Muscle of leg (tissue), 11 donors: Measurements from ENCODE around the gene KHDRBS1. TPM values are rescaled to one million over a fixed set of nuclear protein-coding genes. Genes with fewer than 3 reads are reported as not detected.
"Not testable (repeated sequence)": the region's sequence is repeated elsewhere in the genome, so short reads cannot be mapped to it uniquely, and the experiment has no call there.

Experiments used
- DNase-seq: peaks from one replicate; pipeline ENCODE4 v3.0.0; 2013
- H3K27ac ChIP-seq: one replicate; pipeline ENCODE4 v1.5.1; 2013; ENCODE audit warnings: mild to moderate bottlenecking, low read length, control low read depth
- H3K27me3 ChIP-seq: one replicate; pipeline ENCODE4 v1.6.1; 2013; ENCODE audit warnings: low read length; ENCODE audit not compliant: control insufficient read depth, insufficient read depth
- H3K36me3 ChIP-seq: one replicate; pipeline ENCODE4 v1.6.1; 2013; ENCODE audit warnings: low read length; ENCODE audit not compliant: control insufficient read depth, insufficient read depth
- H3K4me1 ChIP-seq: one replicate; pipeline ENCODE4 v1.6.1; 2013; ENCODE audit warnings: low read length; ENCODE audit not compliant: control insufficient read depth, insufficient read depth
- H3K4me3 ChIP-seq: one replicate; pipeline ENCODE4 v1.5.1; 2013; ENCODE audit warnings: low read length, control low read depth
- H3K9me3 ChIP-seq: replicated peaks from 2 replicates; pipeline ENCODE4 v1.6.1; 2013; ENCODE audit warnings: low read depth, low read length; ENCODE audit not compliant: control insufficient read depth
- WGBS: methylation state at CpG from one replicate; pipeline ENCODE4 v1.1.5; 2013; ENCODE audit warnings: missing lambda C conversion rate; ENCODE audit not compliant: insufficient coverage; 5-methylcytosine and 5-hydroxymethylcytosine counted together
- polyA plus RNA-seq, 8 donors: library from polyadenylated mRNA; unstranded; fragments of 120-200 nt; gene quantifications; one replicate each; pipeline versions ENCODE4 v1.2.1 to v1.2.3, GENCODE V29; 2013; ENCODE audit warnings: inconsistent platforms in 1 of 8, low replicate concordance in 1 of 8; ENCODE audit not compliant: insufficient read length in 8 of 8, insufficient read depth in 1 of 8
- total RNA-seq: library from RNA; stranded (reverse); fragments of 120-200 nt; gene quantifications from one replicate; pipeline ENCODE4 v1.2.4, GENCODE V29; 2013

The KHDRBS1 gene
- total and polyA plus RNA-seq, 9 donors: 60.7 to 173 (median 144) TPM

DNA sequence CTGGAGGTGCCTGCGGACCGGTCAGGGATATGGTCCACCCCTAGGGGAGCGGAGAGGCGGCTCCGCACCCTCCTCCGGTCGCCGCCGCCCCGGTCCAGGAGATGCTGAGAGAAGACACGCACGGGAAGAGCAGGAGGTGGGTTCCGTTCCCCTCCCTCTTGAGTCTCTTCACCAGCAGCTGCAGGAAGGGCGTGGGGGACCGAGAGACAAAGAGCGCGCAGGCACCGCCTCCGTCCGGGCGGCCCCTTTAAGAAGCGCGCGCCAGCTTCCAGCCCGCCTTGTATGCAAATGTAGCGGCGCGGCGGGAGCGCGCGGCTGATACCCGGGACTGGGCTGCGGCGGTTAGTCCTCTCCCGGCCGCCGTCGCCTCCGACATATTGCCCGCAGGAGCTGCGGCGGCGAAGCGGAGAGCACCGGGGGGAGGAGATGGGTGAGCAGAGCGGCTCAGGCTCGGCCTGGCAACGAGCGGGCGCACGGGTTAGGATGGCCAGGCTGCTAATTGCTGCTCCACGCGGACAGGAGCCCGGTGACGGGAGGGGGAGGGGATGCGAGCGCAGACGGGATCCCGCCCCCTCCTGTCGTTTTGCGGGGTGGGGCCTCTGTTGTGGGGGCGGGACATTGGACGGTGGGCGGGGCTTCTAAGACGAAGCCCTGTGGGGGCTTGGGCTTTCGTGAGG is 59.1 kb downstream of the KHDRBS1 start, which contains the start of gene TMEM39B:
TSS of gene TMEM39B (plus strand) at position 318 of the 677 bp plus-strand sequence. CDS start at position 427, 109 bp downstream.
- peak within 1 kb of the TSS; percentile 99 for H3K27ac ChIP-seq
- no peaks in the 10 kb centered on the region for H3K9me3 ChIP-seq
- peaks cover 26% of the 10 kb centered on the region for H3K36me3 ChIP-seq
- no peaks in the 10 kb centered on the region for H3K27me3 ChIP-seq
- WGBS: under 1% methylated on average over 63 of the region's 67 CpGs
- peaks cover 13% of the 10 kb centered on the region for H3K4me1 ChIP-seq
- H3K4me3 ChIP-seq: peak within 1 kb of the TSS; percentile 90
- DNase-seq: peak; percentile 99

DNA sequence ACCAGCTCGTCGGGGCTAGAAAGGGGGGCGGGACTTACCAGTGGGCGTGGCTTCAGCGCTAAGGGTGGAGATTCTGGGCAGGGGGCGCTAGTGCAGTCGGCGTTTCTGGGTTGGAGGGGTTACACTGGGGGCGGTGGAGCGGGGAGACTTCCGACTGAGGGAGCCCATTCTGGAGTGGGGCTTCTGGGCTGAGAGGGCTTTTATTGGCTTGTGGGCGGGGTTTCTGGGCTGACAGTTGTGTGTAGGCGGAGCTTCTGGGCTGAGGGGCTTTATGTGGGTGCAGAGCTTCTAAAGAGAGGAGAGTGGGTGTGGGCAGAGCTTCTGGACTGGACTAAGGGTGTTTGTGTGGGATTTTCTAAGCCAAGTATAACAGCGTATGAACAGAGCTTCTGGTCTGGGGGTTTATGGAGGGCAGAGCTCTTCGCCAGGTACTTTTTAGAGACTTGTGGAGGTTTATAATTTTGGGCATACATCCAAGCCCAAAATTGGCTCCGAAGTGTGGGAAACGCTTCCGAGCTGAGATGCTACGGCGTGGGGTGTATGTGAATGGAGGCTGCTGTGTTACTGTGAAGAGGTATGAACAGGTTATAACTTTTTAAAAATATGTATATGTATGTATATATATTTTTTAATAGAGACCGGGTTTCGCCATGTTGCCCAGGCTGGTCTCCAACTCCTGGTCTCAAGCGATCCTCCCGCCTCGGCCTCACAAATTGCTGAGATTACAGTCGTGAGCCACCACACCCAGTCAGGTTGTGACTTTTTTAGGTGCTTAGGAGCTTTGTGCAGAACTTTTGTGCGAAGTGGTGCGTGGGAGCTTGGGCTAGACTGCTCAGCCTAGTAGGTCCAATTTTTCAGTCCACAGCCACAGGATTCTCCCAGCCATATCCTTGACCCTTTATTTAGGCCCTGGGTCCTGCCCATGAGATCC is 59.9 kb downstream of the KHDRBS1 start:
- Histone ChIP-seq H3K27me3 (no peaks in the 10 kb centered on the region), H3K36me3 (peaks cover 34% of the 10 kb centered on the region), H3K9me3 (no peaks in the 10 kb centered on the region), H3K4me3 (peak overlapping the region; percentile 90), H3K4me1 (peaks cover 13% of the 10 kb centered on the region), H3K27ac (peak overlapping the region; percentile 99)
- no peak for DNase-seq
- 18% methylated on average over 20 of the region's 28 CpGs for WGBS

DNA sequence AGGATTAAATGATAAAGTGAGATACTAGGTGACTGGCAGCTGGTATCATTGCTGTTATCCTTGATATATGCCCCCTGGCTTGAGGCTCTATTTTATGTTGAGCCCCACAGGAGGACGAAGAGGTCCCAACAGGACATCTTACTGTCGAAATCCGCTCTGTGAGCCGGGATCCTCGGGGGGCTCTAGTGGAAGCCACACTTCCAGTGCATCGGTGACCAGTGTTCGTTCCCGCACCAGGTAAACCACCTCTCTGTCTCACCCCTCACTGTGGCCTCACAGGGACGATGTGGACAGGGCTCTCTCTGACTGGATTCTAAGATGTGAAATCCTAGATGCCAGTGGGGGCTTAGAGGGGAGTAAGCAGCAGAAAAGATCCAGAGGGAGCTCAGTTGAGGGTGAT is 61.2 kb downstream of the KHDRBS1 start:
- WGBS: 95% methylated on average over 5 of the region's 9 CpGs
- H3K27ac ChIP-seq: no peak overlapping the region
- H3K36me3 ChIP-seq: peaks cover 38% of the 10 kb centered on the region
- H3K4me3 ChIP-seq: no peak overlapping the region
- no peaks in the 10 kb centered on the region for H3K27me3 ChIP-seq
- peaks cover 13% of the 10 kb centered on the region for H3K4me1 ChIP-seq
- DNase-seq: no peak
- H3K9me3 ChIP-seq: no peaks in the 10 kb centered on the region

DNA sequence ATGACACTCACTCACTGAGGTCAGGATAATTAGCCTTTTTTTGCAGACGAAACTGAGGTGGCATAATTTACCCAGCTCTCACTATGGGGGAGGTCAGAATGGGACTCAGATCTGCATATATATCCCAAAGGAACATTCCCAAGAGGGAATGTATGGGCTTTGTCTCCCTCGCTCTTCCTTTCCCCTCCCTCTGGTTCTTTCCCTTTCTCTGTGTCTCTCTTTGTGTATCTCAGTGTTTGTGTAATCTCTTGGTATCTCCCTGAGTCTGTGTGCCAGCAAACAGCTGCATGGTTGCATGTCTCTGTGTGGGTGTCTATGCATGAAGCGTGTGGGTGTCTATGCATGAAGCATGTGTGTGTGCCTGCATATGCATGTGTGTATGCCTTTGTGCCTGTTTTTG is 63.8 kb downstream of the KHDRBS1 start:
- no peak overlapping the region for H3K4me3 ChIP-seq
- no peaks in the 10 kb centered on the region for H3K9me3 ChIP-seq
- no peak overlapping the region for H3K27ac ChIP-seq
- peaks cover 41% of the 10 kb centered on the region for H3K36me3 ChIP-seq
- H3K27me3 ChIP-seq: no peaks in the 10 kb centered on the region
- peaks cover 8% of the 10 kb centered on the region for H3K4me1 ChIP-seq
- DNase-seq: no peak
- 100% methylated on average over 1 of the region's 3 CpGs for WGBS

DNA sequence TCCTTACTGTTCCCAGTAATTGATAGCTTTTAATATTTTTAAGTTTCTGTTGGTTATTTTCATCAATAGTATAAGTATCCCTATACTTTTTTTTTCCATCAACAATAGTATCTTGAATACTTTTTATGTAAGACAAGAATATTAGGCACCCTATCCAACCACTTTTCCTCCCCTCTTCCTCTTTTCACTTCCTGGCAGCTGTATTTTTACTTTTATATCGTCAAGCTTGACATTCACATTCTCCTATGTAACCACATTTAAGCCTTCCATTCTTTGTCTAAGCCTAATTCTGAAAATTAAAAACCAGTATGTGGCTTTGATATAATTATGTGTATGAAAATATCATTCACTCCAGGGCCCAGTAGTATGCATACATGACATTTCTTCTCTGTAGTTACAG is 68.4 kb downstream of the KHDRBS1 start:
- Histone ChIP-seq H3K4me3 (no peak overlapping the region), H3K9me3 (no peaks in the 10 kb centered on the region), H3K36me3 (peaks cover 45% of the 10 kb centered on the region), H3K27me3 (no peaks in the 10 kb centered on the region), H3K27ac (no peak overlapping the region), H3K4me1 (no peaks in the 10 kb centered on the region)
- DNase-seq: no peak
- no CpG with 5 or more reads among the region's 1 CpG for WGBS

DNA sequence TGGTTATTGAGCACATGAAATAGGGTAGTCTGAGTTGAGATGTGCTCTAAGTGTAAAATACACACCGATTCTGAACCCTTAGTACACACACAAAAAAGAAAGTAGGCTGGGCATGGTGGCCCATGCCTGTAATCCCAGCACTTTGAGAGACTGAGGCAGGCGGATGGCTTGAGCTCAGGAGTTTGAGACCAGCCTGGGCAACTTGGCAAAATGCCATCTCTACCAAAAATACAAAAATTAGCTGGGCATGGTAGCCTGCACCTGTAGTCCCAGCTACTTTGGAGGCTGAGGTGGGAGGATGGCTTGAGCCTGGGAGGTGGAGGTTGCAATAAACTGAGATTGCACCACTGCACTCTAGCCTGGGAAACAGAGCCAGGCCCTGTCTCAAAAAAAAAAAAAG is 72.7 kb downstream of the KHDRBS1 start:
- H3K27me3 ChIP-seq, DNase-seq, H3K4me3 ChIP-seq, H3K9me3 ChIP-seq, H3K4me1 ChIP-seq, H3K27ac ChIP-seq: not testable (repeated sequence)
- 100% methylated on average over 1 of the region's 2 CpGs for WGBS
- peaks cover 40% of the 10 kb centered on the region for H3K36me3 ChIP-seq

DNA sequence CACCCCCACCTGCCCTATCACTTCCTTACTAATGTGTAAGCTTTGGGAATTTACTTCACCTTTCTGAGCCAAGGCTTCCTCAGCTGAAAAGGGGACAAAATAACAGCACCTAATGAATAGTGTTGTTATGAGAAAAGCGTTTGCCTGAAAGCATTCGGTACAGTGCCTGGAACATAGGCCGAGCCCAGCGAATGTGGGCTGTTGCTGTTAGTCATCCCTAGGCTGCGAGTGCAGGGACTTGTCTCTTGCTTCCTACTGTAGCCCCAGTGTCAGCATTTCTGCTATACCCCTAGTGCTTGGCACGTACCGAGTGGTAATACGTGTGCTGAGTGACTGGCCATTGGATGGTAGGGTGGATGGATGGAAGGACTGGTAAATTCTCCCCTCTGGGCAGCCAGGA is 77.5 kb downstream of the KHDRBS1 start:
- DNase-seq: no peak
- Histone ChIP-seq H3K36me3 (peaks cover 64% of the 10 kb centered on the region), H3K4me1 (no peaks in the 10 kb centered on the region), H3K27ac (no peak overlapping the region), H3K4me3 (no peak overlapping the region), H3K27me3 (no peaks in the 10 kb centered on the region), H3K9me3 (no peaks in the 10 kb centered on the region)
- WGBS: 96% methylated on average over 4 of the region's 8 CpGs

DNA sequence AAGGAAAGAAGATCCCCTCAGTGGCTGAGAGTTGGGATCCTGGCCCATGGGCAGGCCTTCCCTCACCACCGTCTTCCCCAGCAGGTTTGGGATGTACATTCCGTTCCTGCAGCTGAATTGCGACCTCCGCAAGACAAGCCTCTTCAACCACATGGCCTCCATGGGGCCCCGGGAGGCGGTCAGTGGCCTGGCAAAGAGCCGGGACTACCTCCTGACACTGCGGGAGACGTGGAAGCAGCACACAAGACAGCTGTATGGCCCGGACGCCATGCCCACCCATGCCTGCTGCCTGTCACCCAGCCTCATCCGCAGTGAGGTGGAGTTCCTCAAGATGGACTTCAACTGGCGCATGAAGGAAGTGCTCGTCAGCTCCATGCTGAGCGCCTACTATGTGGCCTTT is 77.9 kb downstream of the KHDRBS1 start:
- DNase-seq: no peak
- no peaks in the 10 kb centered on the region for H3K27me3 ChIP-seq
- no peak overlapping the region for H3K27ac ChIP-seq
- no peaks in the 10 kb centered on the region for H3K9me3 ChIP-seq
- H3K36me3 ChIP-seq: peaks cover 65% of the 10 kb centered on the region
- H3K4me1 ChIP-seq: no peaks in the 10 kb centered on the region
- WGBS: 85% methylated on average over 12 of the region's 15 CpGs
- no peak overlapping the region for H3K4me3 ChIP-seq
